Suprapubic skin (tissue), 2 donors: ENCODE data around the gene ASB16.

Experiments
- EP300 ChIP-seq: sonication (generic); formaldehyde crosslinking; IDR thresholded peaks from one replicate; pipeline ENCODE4 v1.6.1; 2017; ENCODE audit warnings: antibody characterized with exemption
- POLR2A ChIP-seq, 2 donors: fragments of 450-650 bp; IDR thresholded peaks; one replicate each; pipeline ENCODE4 v1.6.1; 2017; ENCODE audit warnings: antibody characterized with exemption in 2 of 2, mild to moderate bottlenecking in 2 of 2, moderate library complexity in 2 of 2

GRCh38 chr17:44218344-44219107 is 48.0 kb downstream of the ASB16 start:
- TF ChIP-seq POLR2A (IDR thresholded peaks at IDR 0.05): no peak
- TF ChIP-seq EP300: no peak
